WTC11 (cell line): ENCODE results near the gene ABCC11. TPM values are rescaled to one million over a fixed set of nuclear protein-coding genes. Genes with fewer than 3 reads are reported as not detected.

ENCODE experiments used
- ATAC-seq: fragments of 200-7000 bp; cut with Tn5 transposase; 2 replicates; pipeline ENCODE4 v1.10.0; 2021; ENCODE audit warnings: mild to moderate bottlenecking, moderate library complexity
- CTCF ChIA-PET: fragments of 300-600 bp; sonication (Branson Sonifier 250); formaldehyde crosslinking; loops from one replicate; lab custom pipeline; 2021; ENCODE audit warnings: antibody characterized with exemption; lab: Charles Lee
- POLR2A ChIA-PET: fragments of 350-600 bp; sonication (Branson Sonifier 250); formaldehyde crosslinking; loops from one replicate; lab custom pipeline; 2021; ENCODE audit warnings: antibody characterized with exemption; lab: Charles Lee
- DNase-seq: peaks from one replicate; pipeline ENCODE4 v3.0.0; 2021; ENCODE audit warnings: low spot score
- H3K27ac Mint-ChIP-seq: 2 replicates; pipeline ENCODE4 v1.8.0; 2021; ENCODE audit warnings: mixed read lengths
- H3K27me3 Mint-ChIP-seq: 2 replicates; pipeline ENCODE4 v1.8.0; 2021; ENCODE audit warnings: low read depth, mild to moderate bottlenecking, moderate library complexity, mixed read lengths
- H3K36me3 Mint-ChIP-seq: 2 replicates; pipeline ENCODE4 v1.8.0; 2021; ENCODE audit warnings: mixed read lengths
- H3K4me1 Mint-ChIP-seq: 2 replicates; pipeline ENCODE4 v1.8.0; 2022; ENCODE audit warnings: mixed read lengths
- H3K4me3 Mint-ChIP-seq: 2 replicates; pipeline ENCODE4 v1.8.0; 2021; ENCODE audit warnings: mild to moderate bottlenecking, moderate library complexity, mixed read lengths
- H3K9me3 Mint-ChIP-seq: 2 replicates; pipeline ENCODE4 v1.8.0; 2021; ENCODE audit warnings: mixed read lengths
- ATF1 ChIP-seq: sonication (generic); formaldehyde crosslinking; IDR thresholded peaks from 2 replicates; pipeline ENCODE4 v1.8.1; 2023; ENCODE audit warnings: mild to moderate bottlenecking, moderate library complexity, missing genetic modification reagents
- CBFB ChIP-seq: sonication (generic); formaldehyde crosslinking; IDR thresholded peaks from 2 replicates; pipeline ENCODE4 v1.8.1; 2022; ENCODE audit warnings: mild to moderate bottlenecking, low read depth, missing genetic modification reagents
- GABPB1 ChIP-seq: sonication (generic); formaldehyde crosslinking; IDR thresholded peaks from 2 replicates; pipeline ENCODE4 v1.8.1; 2023; ENCODE audit warnings: mild to moderate bottlenecking, missing genetic modification reagents
- TEAD4 ChIP-seq: sonication (generic); formaldehyde crosslinking; IDR thresholded peaks from 2 replicates; pipeline ENCODE4 v1.8.0; 2022; ENCODE audit warnings: mild to moderate bottlenecking, missing genetic modification reagents
- ZNF232 ChIP-seq: sonication (generic); formaldehyde crosslinking; IDR thresholded peaks from 2 replicates; pipeline ENCODE4 v1.8.0; 2022; ENCODE audit warnings: mild to moderate bottlenecking, missing genetic modification reagents
- total RNA-seq: library from RNA; stranded (reverse); gene quantifications from 3 replicates; pipeline ENCODE4 v1.2.3, GENCODE V29; 2021
- TF ChIP-seq, protein P1 (sequence below): sonication (generic); formaldehyde crosslinking; IDR thresholded peaks from 2 replicates; pipeline ENCODE4 v1.8.1; 2022; ENCODE audit warnings: low read depth, mild to moderate bottlenecking, moderate library complexity, missing genetic modification reagents, borderline replicate concordance
- TF ChIP-seq, protein P2 (sequence below): sonication (generic); formaldehyde crosslinking; IDR thresholded peaks from 2 replicates; pipeline ENCODE4 v1.8.0; 2023; ENCODE audit warnings: missing genetic modification reagents
- TF ChIP-seq, protein P3 (sequence below): fragments of 250-450 bp; sonication (Bioruptor Pico); IDR thresholded peaks from 2 replicates; pipeline ENCODE4 v1.9.0; 2021; ENCODE audit warnings: mild to moderate bottlenecking
- TF ChIP-seq, protein P4 (sequence below): fragments of 250-450 bp; sonication (Bioruptor Pico); IDR thresholded peaks from 2 replicates; pipeline ENCODE4 v1.9.0; 2021; ENCODE audit warnings: moderate library complexity, mild to moderate bottlenecking, inconsistent platforms, borderline replicate concordance
- TF ChIP-seq, protein P5 (sequence below): sonication (generic); formaldehyde crosslinking; IDR thresholded peaks from 2 replicates; pipeline ENCODE4 v1.8.1; 2022; ENCODE audit warnings: mild to moderate bottlenecking, missing genetic modification reagents, moderate library complexity, borderline replicate concordance
- TF ChIP-seq, protein P6 (sequence below): sonication (generic); formaldehyde crosslinking; IDR thresholded peaks from 2 replicates; pipeline ENCODE4 v1.8.0; 2023; ENCODE audit warnings: missing genetic modification reagents, mild to moderate bottlenecking, borderline replicate concordance
- TF ChIP-seq, protein P7 (sequence below): fragments of 200-600 bp; IDR thresholded peaks from 2 replicates; pipeline ENCODE4 v1.8.0; 2022; ENCODE audit warnings: antibody characterized with exemption

ABCC11 gene
- total RNA-seq, 1 experiment from 2014 or later: not detected

DNA sequence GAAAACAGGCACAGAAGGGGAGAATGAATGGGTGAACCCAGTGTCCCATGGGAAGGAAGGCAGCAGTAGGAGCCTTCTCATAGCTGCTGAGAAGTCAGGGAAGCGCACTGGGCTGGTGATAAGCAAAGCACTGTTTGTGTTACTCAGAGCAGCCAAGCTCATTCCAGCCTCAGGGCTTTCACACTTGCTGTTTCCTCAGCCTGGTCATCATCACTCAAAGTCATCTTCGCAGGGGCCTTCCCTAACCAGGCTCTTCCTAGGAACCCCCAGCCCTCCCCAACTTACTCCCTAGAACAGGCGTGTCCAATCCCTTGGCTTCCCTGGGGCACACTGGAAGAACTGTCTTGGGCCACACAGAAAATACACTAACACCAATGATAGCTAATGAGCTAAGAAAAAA is 35.3 kb downstream of the ABCC11 start (continued):
- TF ChIP-seq, protein P1, sequence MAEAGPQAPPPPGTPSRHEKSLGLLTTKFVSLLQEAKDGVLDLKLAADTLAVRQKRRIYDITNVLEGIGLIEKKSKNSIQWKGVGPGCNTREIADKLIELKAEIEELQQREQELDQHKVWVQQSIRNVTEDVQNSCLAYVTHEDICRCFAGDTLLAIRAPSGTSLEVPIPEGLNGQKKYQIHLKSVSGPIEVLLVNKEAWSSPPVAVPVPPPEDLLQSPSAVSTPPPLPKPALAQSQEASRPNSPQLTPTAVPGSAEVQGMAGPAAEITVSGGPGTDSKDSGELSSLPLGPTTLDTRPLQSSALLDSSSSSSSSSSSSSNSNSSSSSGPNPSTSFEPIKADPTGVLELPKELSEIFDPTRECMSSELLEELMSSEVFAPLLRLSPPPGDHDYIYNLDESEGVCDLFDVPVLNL (CRISPR knock-in tag): no peak

DNA sequence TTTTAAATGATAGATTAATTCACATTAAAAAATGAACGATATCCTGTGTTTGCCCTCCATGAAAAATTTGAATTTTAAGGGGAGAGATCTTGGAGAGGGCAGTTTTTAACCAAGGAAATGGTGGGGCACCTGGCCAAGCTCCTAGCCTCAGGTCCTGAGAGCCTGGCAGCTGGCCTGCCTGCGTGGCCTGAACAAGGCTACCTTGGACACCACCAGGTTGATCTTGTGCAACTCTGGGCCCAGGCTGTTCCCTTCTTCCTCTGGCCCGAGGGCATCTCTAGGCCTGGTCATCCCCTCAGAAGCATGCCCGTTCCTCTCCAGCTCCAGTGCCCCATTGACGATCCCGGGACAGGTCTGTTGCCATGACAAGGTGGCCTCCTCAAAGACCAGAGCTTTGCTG is 36.6 kb downstream of the ABCC11 start:
- DNase-seq (no peak), ATAC-seq (no peak)
- Mint-ChIP-seq H3K9me3 (no peaks in the 10 kb centered on the region), H3K36me3 (no peaks in the 10 kb centered on the region), H3K4me3 (no peak overlapping the region), H3K27me3 (no peaks in the 10 kb centered on the region), H3K27ac (no peak overlapping the region), H3K4me1 (0 out of 2 replicates have a peak, but pooled peaks cover 5% of the 10 kb centered on the region)
- TF ChIP-seq, protein P2, sequence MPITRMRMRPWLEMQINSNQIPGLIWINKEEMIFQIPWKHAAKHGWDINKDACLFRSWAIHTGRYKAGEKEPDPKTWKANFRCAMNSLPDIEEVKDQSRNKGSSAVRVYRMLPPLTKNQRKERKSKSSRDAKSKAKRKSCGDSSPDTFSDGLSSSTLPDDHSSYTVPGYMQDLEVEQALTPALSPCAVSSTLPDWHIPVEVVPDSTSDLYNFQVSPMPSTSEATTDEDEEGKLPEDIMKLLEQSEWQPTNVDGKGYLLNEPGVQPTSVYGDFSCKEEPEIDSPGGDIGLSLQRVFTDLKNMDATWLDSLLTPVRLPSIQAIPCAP (CRISPR knock-in tag): no peak
- TF ChIP-seq, protein P3, sequence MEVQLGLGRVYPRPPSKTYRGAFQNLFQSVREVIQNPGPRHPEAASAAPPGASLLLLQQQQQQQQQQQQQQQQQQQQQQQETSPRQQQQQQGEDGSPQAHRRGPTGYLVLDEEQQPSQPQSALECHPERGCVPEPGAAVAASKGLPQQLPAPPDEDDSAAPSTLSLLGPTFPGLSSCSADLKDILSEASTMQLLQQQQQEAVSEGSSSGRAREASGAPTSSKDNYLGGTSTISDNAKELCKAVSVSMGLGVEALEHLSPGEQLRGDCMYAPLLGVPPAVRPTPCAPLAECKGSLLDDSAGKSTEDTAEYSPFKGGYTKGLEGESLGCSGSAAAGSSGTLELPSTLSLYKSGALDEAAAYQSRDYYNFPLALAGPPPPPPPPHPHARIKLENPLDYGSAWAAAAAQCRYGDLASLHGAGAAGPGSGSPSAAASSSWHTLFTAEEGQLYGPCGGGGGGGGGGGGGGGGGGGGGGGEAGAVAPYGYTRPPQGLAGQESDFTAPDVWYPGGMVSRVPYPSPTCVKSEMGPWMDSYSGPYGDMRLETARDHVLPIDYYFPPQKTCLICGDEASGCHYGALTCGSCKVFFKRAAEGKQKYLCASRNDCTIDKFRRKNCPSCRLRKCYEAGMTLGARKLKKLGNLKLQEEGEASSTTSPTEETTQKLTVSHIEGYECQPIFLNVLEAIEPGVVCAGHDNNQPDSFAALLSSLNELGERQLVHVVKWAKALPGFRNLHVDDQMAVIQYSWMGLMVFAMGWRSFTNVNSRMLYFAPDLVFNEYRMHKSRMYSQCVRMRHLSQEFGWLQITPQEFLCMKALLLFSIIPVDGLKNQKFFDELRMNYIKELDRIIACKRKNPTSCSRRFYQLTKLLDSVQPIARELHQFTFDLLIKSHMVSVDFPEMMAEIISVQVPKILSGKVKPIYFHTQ (CRISPR knock-in tag): no peak
- TF ChIP-seq, protein P4, sequence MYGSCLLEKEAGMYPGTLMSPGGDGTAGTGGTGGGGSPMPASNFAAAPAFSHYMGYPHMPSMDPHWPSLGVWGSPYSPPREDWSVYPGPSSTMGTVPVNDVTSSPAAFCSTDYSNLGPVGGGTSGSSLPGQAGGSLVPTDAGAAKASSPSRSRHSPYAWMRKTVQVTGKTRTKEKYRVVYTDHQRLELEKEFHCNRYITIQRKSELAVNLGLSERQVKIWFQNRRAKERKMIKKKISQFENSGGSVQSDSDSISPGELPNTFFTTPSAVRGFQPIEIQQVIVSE (CRISPR knock-in tag): no peak
- TF ChIP-seq ZNF232 (no peak), GABPB1 (CRISPR knock-in tag) (no peak), ATF1 (CRISPR knock-in tag) (no peak), TEAD4 (CRISPR knock-in tag) (no peak), CBFB (CRISPR knock-in tag) (no peak)
- TF ChIP-seq, protein P5, sequence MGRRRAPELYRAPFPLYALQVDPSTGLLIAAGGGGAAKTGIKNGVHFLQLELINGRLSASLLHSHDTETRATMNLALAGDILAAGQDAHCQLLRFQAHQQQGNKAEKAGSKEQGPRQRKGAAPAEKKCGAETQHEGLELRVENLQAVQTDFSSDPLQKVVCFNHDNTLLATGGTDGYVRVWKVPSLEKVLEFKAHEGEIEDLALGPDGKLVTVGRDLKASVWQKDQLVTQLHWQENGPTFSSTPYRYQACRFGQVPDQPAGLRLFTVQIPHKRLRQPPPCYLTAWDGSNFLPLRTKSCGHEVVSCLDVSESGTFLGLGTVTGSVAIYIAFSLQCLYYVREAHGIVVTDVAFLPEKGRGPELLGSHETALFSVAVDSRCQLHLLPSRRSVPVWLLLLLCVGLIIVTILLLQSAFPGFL (CRISPR knock-in tag): no peak
- POLR2A ChIA-PET: interaction anchor here (0.5 kb wide), 1 partner anchor 97 kb away, joined by 5 read pairs; no protein-coding TSS in a partner anchor
- CTCF ChIA-PET: no interaction called here

DNA sequence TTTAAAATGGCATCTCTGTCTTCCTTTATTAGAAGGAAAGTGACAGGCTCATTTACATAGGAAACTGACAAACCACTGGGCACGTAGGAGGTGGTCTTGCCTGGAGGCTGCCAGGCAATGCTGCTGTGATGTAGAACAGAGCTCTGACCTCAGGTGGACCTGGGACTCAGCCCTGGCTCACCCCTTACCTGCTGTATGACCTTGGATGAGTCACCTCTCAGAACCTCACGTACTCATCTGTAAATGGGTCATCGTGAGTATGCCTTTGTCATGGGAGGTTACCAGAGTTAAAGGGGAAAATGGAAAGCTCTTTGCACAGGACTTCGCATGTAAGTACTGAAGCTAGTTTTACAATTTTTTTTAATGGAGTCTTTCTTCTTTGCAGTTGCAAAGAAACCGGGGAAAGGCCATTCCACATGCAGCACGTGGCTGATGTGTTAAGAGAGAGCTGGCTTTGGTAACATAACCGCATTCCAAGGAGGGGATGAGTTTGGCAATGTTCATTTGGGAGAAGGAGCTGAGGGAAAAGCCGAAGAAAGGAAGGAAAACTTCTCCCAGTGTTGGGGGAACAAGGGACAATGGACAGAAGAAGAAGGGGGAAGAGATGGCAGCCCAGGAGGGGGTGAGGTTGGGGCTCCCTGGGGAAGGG is 40.6 kb downstream of the ABCC11 start:
- Mint-ChIP-seq H3K27me3 (no peaks in the 10 kb centered on the region), H3K4me3 (no peak overlapping the region), H3K36me3 (no peaks in the 10 kb centered on the region), H3K9me3 (no peaks in the 10 kb centered on the region), H3K27ac (no peak overlapping the region), H3K4me1 (0 out of 2 replicates have a peak, but pooled peaks cover 5% of the 10 kb centered on the region)
- ATAC-seq (no peak), DNase-seq (no peak)
- TF ChIP-seq, protein P6, sequence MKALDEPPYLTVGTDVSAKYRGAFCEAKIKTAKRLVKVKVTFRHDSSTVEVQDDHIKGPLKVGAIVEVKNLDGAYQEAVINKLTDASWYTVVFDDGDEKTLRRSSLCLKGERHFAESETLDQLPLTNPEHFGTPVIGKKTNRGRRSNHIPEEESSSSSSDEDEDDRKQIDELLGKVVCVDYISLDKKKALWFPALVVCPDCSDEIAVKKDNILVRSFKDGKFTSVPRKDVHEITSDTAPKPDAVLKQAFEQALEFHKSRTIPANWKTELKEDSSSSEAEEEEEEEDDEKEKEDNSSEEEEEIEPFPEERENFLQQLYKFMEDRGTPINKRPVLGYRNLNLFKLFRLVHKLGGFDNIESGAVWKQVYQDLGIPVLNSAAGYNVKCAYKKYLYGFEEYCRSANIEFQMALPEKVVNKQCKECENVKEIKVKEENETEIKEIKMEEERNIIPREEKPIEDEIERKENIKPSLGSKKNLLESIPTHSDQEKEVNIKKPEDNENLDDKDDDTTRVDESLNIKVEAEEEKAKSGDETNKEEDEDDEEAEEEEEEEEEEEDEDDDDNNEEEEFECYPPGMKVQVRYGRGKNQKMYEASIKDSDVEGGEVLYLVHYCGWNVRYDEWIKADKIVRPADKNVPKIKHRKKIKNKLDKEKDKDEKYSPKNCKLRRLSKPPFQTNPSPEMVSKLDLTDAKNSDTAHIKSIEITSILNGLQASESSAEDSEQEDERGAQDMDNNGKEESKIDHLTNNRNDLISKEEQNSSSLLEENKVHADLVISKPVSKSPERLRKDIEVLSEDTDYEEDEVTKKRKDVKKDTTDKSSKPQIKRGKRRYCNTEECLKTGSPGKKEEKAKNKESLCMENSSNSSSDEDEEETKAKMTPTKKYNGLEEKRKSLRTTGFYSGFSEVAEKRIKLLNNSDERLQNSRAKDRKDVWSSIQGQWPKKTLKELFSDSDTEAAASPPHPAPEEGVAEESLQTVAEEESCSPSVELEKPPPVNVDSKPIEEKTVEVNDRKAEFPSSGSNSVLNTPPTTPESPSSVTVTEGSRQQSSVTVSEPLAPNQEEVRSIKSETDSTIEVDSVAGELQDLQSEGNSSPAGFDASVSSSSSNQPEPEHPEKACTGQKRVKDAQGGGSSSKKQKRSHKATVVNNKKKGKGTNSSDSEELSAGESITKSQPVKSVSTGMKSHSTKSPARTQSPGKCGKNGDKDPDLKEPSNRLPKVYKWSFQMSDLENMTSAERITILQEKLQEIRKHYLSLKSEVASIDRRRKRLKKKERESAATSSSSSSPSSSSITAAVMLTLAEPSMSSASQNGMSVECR: no peak
- TF ChIP-seq, protein P7, sequence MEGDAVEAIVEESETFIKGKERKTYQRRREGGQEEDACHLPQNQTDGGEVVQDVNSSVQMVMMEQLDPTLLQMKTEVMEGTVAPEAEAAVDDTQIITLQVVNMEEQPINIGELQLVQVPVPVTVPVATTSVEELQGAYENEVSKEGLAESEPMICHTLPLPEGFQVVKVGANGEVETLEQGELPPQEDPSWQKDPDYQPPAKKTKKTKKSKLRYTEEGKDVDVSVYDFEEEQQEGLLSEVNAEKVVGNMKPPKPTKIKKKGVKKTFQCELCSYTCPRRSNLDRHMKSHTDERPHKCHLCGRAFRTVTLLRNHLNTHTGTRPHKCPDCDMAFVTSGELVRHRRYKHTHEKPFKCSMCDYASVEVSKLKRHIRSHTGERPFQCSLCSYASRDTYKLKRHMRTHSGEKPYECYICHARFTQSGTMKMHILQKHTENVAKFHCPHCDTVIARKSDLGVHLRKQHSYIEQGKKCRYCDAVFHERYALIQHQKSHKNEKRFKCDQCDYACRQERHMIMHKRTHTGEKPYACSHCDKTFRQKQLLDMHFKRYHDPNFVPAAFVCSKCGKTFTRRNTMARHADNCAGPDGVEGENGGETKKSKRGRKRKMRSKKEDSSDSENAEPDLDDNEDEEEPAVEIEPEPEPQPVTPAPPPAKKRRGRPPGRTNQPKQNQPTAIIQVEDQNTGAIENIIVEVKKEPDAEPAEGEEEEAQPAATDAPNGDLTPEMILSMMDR: no peak
- POLR2A ChIA-PET: interaction anchor here (0.6 kb wide), 1 partner anchor 852 kb away, joined by 3 read pairs; no protein-coding TSS in a partner anchor
- CTCF ChIA-PET: interaction anchor here (0.8 to 1.5 kb wide), 2 partner anchors 25 to 417 kb away, joined by 3 to 4 read pairs; no protein-coding TSS in a partner anchor
